Measurements from ENCODE around the gene TMEM213.

DNA sequence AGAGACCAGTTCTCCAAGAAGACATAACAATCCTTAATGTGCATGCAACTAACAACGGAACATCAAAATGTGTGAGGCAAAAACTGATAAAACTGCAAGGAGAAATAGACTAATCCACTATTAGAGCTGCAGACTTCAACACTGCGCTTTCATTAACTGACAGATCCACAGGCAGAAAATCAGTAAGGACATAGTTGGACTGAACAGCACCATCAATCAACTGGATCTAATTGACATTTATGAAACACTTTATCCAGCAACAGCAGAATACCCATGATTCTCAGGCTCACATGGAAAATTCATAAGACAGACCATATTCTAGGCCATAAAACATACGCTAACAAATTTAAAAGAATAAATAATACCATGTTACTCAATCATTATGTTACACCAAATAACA lies 21.8 kb downstream of the TMEM213 start:
- TF ChIP-seq, protein P1, sequence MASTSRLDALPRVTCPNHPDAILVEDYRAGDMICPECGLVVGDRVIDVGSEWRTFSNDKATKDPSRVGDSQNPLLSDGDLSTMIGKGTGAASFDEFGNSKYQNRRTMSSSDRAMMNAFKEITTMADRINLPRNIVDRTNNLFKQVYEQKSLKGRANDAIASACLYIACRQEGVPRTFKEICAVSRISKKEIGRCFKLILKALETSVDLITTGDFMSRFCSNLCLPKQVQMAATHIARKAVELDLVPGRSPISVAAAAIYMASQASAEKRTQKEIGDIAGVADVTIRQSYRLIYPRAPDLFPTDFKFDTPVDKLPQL (IDR thresholded peaks at IDR 0.05; ENCODE audit: extremely low read depth, insufficient read length), result no peak
- no peak for TF ChIP-seq BACH1 (tag; IDR thresholded peaks at IDR 0.05)
- no peak for TF ChIP-seq ELF2 (CRISPR knock-in tag; IDR thresholded peaks at IDR 0.05)
- TF ChIP-seq, protein P2, sequence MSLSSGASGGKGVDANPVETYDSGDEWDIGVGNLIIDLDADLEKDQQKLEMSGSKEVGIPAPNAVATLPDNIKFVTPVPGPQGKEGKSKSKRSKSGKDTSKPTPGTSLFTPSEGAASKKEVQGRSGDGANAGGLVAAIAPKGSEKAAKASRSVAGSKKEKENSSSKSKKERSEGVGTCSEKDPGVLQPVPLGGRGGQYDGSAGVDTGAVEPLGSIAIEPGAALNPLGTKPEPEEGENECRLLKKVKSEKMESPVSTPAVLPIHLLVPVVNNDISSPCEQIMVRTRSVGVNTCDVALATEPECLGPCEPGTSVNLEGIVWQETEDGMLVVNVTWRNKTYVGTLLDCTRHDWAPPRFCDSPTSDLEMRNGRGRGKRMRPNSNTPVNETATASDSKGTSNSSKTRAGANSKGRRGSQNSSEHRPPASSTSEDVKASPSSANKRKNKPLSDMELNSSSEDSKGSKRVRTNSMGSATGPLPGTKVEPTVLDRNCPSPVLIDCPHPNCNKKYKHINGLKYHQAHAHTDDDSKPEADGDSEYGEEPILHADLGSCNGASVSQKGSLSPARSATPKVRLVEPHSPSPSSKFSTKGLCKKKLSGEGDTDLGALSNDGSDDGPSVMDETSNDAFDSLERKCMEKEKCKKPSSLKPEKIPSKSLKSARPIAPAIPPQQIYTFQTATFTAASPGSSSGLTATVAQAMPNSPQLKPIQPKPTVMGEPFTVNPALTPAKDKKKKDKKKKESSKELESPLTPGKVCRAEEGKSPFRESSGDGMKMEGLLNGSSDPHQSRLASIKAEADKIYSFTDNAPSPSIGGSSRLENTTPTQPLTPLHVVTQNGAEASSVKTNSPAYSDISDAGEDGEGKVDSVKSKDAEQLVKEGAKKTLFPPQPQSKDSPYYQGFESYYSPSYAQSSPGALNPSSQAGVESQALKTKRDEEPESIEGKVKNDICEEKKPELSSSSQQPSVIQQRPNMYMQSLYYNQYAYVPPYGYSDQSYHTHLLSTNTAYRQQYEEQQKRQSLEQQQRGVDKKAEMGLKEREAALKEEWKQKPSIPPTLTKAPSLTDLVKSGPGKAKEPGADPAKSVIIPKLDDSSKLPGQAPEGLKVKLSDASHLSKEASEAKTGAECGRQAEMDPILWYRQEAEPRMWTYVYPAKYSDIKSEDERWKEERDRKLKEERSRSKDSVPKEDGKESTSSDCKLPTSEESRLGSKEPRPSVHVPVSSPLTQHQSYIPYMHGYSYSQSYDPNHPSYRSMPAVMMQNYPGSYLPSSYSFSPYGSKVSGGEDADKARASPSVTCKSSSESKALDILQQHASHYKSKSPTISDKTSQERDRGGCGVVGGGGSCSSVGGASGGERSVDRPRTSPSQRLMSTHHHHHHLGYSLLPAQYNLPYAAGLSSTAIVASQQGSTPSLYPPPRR (CRISPR knock-in tag; IDR thresholded peaks at IDR 0.05; ENCODE audit: borderline replicate concordance), result no peak
- TF ChIP-seq, protein P3, sequence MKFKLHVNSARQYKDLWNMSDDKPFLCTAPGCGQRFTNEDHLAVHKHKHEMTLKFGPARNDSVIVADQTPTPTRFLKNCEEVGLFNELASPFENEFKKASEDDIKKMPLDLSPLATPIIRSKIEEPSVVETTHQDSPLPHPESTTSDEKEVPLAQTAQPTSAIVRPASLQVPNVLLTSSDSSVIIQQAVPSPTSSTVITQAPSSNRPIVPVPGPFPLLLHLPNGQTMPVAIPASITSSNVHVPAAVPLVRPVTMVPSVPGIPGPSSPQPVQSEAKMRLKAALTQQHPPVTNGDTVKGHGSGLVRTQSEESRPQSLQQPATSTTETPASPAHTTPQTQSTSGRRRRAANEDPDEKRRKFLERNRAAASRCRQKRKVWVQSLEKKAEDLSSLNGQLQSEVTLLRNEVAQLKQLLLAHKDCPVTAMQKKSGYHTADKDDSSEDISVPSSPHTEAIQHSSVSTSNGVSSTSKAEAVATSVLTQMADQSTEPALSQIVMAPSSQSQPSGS (CRISPR knock-in tag; IDR thresholded peaks at IDR 0.05), result no peak
- TF ChIP-seq, protein P4, sequence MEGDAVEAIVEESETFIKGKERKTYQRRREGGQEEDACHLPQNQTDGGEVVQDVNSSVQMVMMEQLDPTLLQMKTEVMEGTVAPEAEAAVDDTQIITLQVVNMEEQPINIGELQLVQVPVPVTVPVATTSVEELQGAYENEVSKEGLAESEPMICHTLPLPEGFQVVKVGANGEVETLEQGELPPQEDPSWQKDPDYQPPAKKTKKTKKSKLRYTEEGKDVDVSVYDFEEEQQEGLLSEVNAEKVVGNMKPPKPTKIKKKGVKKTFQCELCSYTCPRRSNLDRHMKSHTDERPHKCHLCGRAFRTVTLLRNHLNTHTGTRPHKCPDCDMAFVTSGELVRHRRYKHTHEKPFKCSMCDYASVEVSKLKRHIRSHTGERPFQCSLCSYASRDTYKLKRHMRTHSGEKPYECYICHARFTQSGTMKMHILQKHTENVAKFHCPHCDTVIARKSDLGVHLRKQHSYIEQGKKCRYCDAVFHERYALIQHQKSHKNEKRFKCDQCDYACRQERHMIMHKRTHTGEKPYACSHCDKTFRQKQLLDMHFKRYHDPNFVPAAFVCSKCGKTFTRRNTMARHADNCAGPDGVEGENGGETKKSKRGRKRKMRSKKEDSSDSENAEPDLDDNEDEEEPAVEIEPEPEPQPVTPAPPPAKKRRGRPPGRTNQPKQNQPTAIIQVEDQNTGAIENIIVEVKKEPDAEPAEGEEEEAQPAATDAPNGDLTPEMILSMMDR (IDR thresholded peaks at IDR 0.05 in 2 of 3, conservative IDR thresholded peaks at IDR 0.05 in 1 of 3; ENCODE audit: insufficient read depth in 2 of 3, low read depth in 1 of 3, low read length in 3 of 3), result no peak
- TF ChIP-seq, protein P5, sequence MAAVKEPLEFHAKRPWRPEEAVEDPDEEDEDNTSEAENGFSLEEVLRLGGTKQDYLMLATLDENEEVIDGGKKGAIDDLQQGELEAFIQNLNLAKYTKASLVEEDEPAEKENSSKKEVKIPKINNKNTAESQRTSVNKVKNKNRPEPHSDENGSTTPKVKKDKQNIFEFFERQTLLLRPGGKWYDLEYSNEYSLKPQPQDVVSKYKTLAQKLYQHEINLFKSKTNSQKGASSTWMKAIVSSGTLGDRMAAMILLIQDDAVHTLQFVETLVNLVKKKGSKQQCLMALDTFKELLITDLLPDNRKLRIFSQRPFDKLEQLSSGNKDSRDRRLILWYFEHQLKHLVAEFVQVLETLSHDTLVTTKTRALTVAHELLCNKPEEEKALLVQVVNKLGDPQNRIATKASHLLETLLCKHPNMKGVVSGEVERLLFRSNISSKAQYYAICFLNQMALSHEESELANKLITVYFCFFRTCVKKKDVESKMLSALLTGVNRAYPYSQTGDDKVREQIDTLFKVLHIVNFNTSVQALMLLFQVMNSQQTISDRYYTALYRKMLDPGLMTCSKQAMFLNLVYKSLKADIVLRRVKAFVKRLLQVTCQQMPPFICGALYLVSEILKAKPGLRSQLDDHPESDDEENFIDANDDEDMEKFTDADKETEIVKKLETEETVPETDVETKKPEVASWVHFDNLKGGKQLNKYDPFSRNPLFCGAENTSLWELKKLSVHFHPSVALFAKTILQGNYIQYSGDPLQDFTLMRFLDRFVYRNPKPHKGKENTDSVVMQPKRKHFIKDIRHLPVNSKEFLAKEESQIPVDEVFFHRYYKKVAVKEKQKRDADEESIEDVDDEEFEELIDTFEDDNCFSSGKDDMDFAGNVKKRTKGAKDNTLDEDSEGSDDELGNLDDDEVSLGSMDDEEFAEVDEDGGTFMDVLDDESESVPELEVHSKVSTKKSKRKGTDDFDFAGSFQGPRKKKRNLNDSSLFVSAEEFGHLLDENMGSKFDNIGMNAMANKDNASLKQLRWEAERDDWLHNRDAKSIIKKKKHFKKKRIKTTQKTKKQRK (IDR thresholded peaks at IDR 0.05; ENCODE audit: borderline replicate concordance, low read depth, low read length), result no peak
- no peak for TF ChIP-seq MEIS2 (IDR thresholded peaks at IDR 0.05; ENCODE audit: partially characterized antibody)
- TF ChIP-seq ZNF785 (CRISPR knock-in tag; IDR thresholded peaks at IDR 0.05), result no peak
- no peak for TF ChIP-seq SMAD4 (CRISPR knock-in tag; conservative IDR thresholded peaks at IDR 0.05)
- no peak for TF ChIP-seq SMC3 (conservative IDR thresholded peaks at IDR 0.05; ENCODE audit: insufficient read depth, low read depth, low read length)
- TF ChIP-seq EZH2 (IDR thresholded peaks at IDR 0.05; ENCODE audit: borderline replicate concordance, low read depth, low read length), result no peak
- no peak for TF ChIP-seq ZBTB8A (IDR thresholded peaks at IDR 0.05; ENCODE audit: partially characterized antibody)
- no peak for TF ChIP-seq ZKSCAN8 (CRISPR knock-in tag; IDR thresholded peaks at IDR 0.05)
